Tracheal epithelial cell (primary cell): ENCODE data around the gene C11orf24. TPM values are rescaled to one million over a fixed set of nuclear protein-coding genes. Genes with fewer than 3 reads are reported as not detected.

Experiments used
- total RNA-seq: library from RNA; depleted of rRNA; stranded (reverse); fragments of >200 nt; gene quantifications from 2 replicates; pipeline ENCODE4 v1.2.1, GENCODE V29; 2014

The C11orf24 gene
- total RNA-seq: 15.6 and 31.8 TPM in 2 replicates

GRCh38 chr11:68271781-68272608, at the start of gene C11orf24:
TSS of gene C11orf24 (minus strand) at chr11:68271973. CDS start at chr11:68263767, 8,206 bp downstream.

GRCh38 chr11:68312117-68312779, 40.5 kb upstream of the C11orf24 start, which contains the start of gene LRP5:
TSS of gene LRP5 (plus strand) at chr11:68312591. CDS start at chr11:68312715, 124 bp downstream.

GRCh38 chr11:68213135-68213515, 58.6 kb downstream of the C11orf24 start, which contains the start of gene KMT5B:
TSS of gene KMT5B (minus strand) at chr11:68213296. CDS start at chr11:68190076, 23,220 bp downstream.

Other genes starting within 250 kb of the C11orf24 start
- 120 and 151 TPM in 2 replicates for gene NDUFS8, start 241.3 kb downstream of the C11orf24 start, total RNA-seq
- gene TCIRG1, start 232.9 kb downstream of the C11orf24 start, total RNA-seq: 56.3 and 78.8 TPM in 2 replicates
- gene CHKA, start 150.6 kb downstream of the C11orf24 start, total RNA-seq: 3.1 and 8.1 TPM in 2 replicates
- 24.1 and 27.5 TPM in 2 replicates for gene KMT5B, start 58.7 kb downstream of the C11orf24 start, total RNA-seq
- 24.3 and 38.4 TPM in 2 replicates for gene LRP5, start 40.6 kb upstream of the C11orf24 start, total RNA-seq
- 95.3 and 117 TPM in 2 replicates for gene PPP6R3, start 188.8 kb upstream of the C11orf24 start, total RNA-seq